NB4 (cell line): ENCODE measurements around the gene NAPA.

ENCODE experiments used
- POLR2A ChIP-seq: IDR thresholded peaks from 2 replicates; pipeline ENCODE4 v1.6.1; 2011; ENCODE audit warnings: mild to moderate bottlenecking; ENCODE audit not compliant: insufficient read length; ENCODE audit errors: extremely low read depth
- TF ChIP-seq, protein P1 (sequence below): IDR thresholded peaks from one replicate; pipeline ENCODE4 v1.5.1; 2012; ENCODE audit warnings: low read depth, low read length
- TF ChIP-seq, protein P2 (sequence below): IDR thresholded peaks from 2 replicates; pipeline ENCODE4 v1.6.1; 2011; ENCODE audit warnings: low read depth, low read length

DNA sequence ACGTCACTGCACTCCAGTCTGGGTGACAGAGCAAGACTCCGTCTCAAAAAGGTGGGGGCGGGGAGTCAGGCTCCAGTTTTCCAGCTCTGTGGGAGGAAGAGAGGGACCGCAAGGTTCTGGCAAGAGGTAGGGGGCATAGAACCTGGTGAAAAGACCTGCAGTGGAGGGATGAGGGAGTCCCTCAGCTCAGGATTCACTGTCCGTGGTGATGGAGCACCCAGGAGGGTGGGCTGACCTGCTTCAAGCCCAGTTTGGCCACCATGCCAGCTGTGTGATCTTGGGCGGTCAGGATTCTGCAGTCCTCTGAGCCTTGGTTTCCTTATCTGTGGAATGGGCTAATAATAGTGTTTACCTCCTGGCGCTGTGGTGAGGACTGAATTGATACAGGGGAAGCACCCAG lies 64.4 kb downstream of the NAPA start:
- TF ChIP-seq, protein P1, sequence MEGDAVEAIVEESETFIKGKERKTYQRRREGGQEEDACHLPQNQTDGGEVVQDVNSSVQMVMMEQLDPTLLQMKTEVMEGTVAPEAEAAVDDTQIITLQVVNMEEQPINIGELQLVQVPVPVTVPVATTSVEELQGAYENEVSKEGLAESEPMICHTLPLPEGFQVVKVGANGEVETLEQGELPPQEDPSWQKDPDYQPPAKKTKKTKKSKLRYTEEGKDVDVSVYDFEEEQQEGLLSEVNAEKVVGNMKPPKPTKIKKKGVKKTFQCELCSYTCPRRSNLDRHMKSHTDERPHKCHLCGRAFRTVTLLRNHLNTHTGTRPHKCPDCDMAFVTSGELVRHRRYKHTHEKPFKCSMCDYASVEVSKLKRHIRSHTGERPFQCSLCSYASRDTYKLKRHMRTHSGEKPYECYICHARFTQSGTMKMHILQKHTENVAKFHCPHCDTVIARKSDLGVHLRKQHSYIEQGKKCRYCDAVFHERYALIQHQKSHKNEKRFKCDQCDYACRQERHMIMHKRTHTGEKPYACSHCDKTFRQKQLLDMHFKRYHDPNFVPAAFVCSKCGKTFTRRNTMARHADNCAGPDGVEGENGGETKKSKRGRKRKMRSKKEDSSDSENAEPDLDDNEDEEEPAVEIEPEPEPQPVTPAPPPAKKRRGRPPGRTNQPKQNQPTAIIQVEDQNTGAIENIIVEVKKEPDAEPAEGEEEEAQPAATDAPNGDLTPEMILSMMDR = no peak
- TF ChIP-seq POLR2A = no peak
- TF ChIP-seq, protein P2, sequence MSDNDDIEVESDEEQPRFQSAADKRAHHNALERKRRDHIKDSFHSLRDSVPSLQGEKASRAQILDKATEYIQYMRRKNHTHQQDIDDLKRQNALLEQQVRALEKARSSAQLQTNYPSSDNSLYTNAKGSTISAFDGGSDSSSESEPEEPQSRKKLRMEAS = no peak
